LoVo (cell line): Measurements from ENCODE around the gene AK4.
"Not testable (repeated sequence)": the region's sequence is repeated elsewhere in the genome, so short reads cannot be mapped to it uniquely, and the experiment has no call there.

Source experiments
- DNase-seq: peaks from one replicate; pipeline ENCODE4 v3.0.0-alpha.2; 2016; ENCODE audit warnings: low spot score

AK4 gene

GRCh38 chr1:65148178-65148547 lies at the start of gene AK4:
Gene AK4 (plus strand): TSS chr1:65148203. CDS start chr1:65148408, 205 bp downstream.
- DNase-seq: not testable (repeated sequence)

- no peak for DNase-seq
These were observed 44.2 kb upstream of the AK4 start for GRCh38 chr1:65103807-65104206.

GRCh38 chr1:65104854-65105534 lies 43.0 kb upstream of the AK4 start:
- DNase-seq: no peak

- DNase-seq: no peak
These were observed 42.4 kb upstream of the AK4 start for GRCh38 chr1:65105596-65105995.

- DNase-seq: peak; percentile 30
These were observed 39.9 kb upstream of the AK4 start for GRCh38 chr1:65108025-65108642.

- no peak for DNase-seq
These were observed 38.5 kb upstream of the AK4 start for GRCh38 chr1:65109487-65109886.

- DNase-seq: no peak
These were observed 35.2 kb upstream of the AK4 start for GRCh38 chr1:65112811-65113210.

- DNase-seq: no peak
These were observed 34.7 kb upstream of the AK4 start for GRCh38 chr1:65113298-65113697.

GRCh38 chr1:65114322-65114721 lies 33.7 kb upstream of the AK4 start:
- no peak for DNase-seq

GRCh38 chr1:65119951-65120350 lies 28.1 kb upstream of the AK4 start:
- DNase-seq: peak; percentile 8

GRCh38 chr1:65129104-65129503 lies 18.9 kb upstream of the AK4 start:
- not testable (repeated sequence) for DNase-seq

- no peak for DNase-seq
These were observed 9.5 kb upstream of the AK4 start for GRCh38 chr1:65138524-65138923.

- not testable (repeated sequence) for DNase-seq
These were observed 8.2 kb upstream of the AK4 start for GRCh38 chr1:65139793-65140192.

- DNase-seq: peak; percentile 50
These were observed 6.6 kb upstream of the AK4 start for GRCh38 chr1:65141394-65141793.

GRCh38 chr1:65141918-65142317 lies 6.1 kb upstream of the AK4 start:
- no peak for DNase-seq

GRCh38 chr1:65143112-65143658 lies 4.8 kb upstream of the AK4 start:
- not testable (repeated sequence) for DNase-seq

GRCh38 chr1:65146908-65147423 lies 1.0 kb upstream of the AK4 start:
- no peak for DNase-seq

- peak; percentile 43 for DNase-seq
These were observed 402 bp upstream of the AK4 start for GRCh38 chr1:65147424-65148177.

- DNase-seq: peak; percentile 8
These were observed 746 bp downstream of the AK4 start for GRCh38 chr1:65148548-65149350.

- no peak for DNase-seq
These were observed 1.5 kb downstream of the AK4 start for GRCh38 chr1:65149351-65150107.

GRCh38 chr1:65150108-65150463 lies 2.1 kb downstream of the AK4 start:
- DNase-seq: no peak
